D341Med (cell line): ENCODE measurements around the gene TNNT1.

Experiments
- DNase-seq: peaks from one replicate; pipeline ENCODE4 v3.0.0; 2012; ENCODE audit warnings: low spot score

Gene TNNT1

GRCh38 chr19:55141696-55142095, 7.3 kb downstream of the TNNT1 start:
- no peak for DNase-seq

DNA sequence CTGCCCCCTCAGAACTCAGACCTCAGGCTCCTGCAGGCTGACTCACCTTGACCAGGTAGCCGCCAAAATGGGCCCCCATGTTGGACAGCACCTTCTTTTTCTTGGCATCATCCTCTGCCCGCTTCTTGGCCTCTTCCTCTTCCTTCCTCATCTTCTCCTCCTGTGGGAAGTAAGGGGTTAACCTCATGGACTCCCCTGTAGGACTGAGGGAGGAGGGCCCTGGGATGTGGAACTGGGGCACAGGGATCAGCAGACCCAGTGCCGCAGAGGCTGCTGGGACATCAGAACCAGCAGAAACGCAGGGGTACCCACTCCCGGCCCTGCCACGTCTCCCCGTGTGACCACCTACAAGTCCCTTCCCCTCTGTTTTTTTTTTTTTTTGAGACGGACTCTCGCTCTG, 11.1 kb downstream of the TNNT1 start:
- no peak for DNase-seq

DNA sequence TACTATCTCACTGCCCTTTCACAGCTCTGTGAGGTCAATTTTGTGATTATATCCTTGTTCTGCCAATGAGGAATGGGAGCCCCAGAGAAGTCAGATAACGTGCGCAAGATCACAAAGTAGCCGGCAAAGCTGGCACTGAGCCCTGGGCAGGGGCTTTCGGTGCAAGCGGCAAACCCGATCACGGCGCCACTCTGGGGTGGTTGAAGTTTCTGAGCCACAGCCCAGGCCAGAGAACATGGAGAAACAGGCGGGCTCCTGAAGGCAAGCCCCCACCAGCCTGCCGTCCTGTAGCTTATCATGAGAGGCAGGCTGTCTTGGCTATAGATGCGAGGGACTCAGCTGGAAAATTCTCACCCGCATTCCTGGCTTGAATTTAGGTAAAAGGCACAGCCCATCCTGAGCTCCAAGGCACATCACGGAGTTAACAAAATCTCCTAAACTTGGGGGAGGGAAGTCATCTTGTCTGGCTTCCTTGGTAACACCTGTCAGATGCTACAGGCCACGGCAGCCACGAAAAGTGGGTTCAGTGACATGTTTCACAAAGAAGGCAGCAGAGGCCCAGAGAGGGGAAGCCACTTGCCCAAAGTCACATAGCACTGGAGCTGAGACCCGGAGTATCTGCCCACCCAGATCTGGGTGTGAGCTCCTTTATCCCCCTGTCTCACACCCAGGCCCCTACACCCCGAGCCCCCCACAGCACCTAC, 12.5 kb downstream of the TNNT1 start:
- DNase-seq = no peak

DNA sequence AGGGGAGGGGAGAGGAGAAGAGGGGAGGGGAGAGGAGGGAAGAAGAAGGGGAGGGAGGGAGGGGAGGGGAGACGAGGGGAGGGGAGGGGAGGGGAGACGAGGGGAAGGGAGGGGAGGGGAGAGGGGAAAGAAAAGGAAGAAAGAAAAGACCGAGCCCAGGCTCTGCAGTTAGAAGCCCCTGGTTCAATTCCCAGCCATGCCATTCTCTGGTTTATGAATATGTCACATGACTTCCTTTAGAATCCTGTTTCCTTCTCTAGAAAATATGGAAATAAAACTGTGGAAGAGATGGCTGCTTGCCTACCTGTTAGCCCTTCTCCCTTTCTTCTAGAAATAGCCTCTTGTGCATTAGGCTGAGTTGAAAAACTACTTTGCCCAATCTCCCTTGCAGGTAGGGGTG, 14.3 kb downstream of the TNNT1 start:
- no peak for DNase-seq

GRCh38 chr19:55133639-55134444, 15.2 kb downstream of the TNNT1 start:
- DNase-seq = no peak

GRCh38 chr19:55132453-55133129, 16.4 kb downstream of the TNNT1 start:
- peak; percentile 63 for DNase-seq

GRCh38 chr19:55131421-55131820, 17.6 kb downstream of the TNNT1 start:
- no peak for DNase-seq

DNA sequence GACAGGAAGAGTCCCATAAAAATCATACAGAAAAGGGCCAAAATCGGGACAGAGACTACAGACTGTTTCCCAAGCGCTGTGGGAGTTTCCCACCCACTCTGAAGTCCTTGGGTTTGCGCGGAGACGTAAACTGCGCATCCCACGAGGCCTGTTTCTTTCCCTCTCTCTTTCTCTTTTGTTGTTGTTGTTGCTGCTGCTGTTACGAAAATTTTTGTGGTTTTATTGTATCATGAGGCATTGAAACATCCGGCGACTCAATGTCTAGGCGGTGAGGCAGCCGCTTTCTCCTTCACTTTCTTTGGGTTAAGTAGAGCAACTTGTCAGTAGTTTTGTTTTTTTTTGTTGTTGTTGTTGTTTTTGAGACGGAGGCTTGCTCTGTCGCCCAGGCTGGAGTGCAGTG, 30.0 kb downstream of the TNNT1 start:
- DNase-seq = no peak

DNA sequence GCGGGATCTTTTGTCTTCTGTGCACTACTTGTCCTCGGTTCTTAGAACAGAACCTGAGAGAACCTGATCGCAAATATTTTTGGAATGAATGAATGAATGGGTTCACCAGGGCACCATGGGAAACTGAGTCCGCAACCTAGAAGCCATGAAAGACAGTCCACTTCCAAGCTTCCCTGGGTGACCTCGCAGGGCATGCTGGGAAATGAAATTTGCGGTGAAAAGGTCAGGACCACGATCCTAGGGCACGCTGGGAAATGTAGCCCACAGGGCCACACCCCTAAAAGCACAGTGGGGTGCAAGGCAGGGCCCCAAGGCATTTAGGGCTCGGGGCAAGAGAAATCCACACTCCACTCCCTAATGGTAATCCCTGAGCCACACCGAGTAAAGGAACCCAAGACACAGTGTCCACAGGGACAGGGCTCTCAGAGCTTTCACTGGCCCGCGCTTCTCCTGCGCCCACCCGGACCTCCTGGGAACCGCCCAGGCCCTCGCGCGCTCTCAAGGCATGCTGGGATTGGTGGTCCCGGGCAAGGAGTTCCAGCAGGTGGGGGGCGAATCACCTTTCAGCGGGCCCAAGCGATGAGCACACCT, 30.5 kb downstream of the TNNT1 start:
- DNase-seq = no peak

- peak; percentile 99 for DNase-seq
Measured at GRCh38 chr19:55117663-55118391, 31.2 kb downstream of the TNNT1 start.

DNA sequence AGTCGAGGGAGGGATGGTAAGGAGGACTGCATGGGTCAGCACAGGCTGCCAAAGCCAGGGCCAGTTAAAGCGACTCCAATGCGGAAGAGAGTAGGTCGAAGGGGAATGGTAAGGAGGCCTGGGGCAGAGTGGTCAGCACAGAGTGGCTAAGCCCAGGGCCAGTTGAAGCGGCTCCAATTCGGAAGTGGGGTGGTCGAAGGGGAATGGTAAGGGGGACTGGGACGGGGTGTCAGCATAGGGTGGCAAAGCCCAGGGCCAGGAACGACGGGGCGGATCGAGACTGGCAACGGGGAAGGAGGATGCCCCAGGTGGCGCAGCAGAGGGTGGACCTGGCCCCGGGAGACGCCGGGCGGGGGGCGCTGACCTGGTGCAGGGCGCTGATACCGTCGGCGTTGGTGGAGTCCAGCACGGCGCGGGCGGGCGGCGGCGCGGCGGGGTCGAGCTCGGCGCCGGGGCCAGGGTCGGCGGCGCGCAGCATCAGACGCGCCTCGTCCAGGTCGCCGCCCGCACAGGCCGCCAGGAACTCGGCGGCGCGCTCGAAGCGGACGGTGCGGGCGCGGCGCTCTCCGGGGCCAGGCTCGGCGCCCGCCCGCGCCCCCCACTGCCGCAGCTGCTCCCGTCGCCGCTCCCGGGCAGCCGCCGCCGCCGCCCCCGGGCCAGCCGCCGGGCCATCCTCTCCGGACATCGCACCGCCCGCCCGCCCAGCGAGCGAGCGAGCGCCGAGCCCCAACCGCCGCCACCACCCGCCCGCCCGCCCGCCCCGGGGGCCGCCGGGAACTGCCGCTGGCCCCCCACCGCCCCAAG, 31.9 kb downstream of the TNNT1 start, which contains the start of gene PPP1R12C:
TSS of gene PPP1R12C (minus strand) at position 779 of the 804 bp plus-strand sequence. CDS start at position 685, 94 bp downstream.
- DNase-seq = no peak

- peak; percentile 68 for DNase-seq
Measured at GRCh38 chr19:55116232-55116858, 32.7 kb downstream of the TNNT1 start.

DNA sequence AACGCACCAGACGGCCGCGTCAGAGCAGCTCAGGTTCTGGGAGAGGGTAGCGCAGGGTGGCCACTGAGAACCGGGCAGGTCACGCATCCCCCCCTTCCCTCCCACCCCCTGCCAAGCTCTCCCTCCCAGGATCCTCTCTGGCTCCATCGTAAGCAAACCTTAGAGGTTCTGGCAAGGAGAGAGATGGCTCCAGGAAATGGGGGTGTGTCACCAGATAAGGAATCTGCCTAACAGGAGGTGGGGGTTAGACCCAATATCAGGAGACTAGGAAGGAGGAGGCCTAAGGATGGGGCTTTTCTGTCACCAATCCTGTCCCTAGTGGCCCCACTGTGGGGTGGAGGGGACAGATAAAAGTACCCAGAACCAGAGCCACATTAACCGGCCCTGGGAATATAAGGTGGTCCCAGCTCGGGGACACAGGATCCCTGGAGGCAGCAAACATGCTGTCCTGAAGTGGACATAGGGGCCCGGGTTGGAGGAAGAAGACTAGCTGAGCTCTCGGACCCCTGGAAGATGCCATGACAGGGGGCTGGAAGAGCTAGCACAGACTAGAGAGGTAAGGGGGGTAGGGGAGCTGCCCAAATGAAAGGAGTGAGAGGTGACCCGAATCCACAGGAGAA, 33.5 kb downstream of the TNNT1 start:
- no peak for DNase-seq

GRCh38 chr19:55114566-55115145, 34.4 kb downstream of the TNNT1 start:
- no peak for DNase-seq

GRCh38 chr19:55113570-55114039, 35.4 kb downstream of the TNNT1 start:
- DNase-seq = peak; percentile 44

GRCh38 chr19:55112777-55113569, 36.0 kb downstream of the TNNT1 start:
- DNase-seq = peak; percentile 26

GRCh38 chr19:55112246-55112776, 36.7 kb downstream of the TNNT1 start:
- peak; percentile 20 for DNase-seq

- peak; percentile 17 for DNase-seq
Measured at GRCh38 chr19:55111238-55111831, 37.7 kb downstream of the TNNT1 start.
